ENCODE measurements around the gene RARG. TPM values are rescaled to one million over a fixed set of nuclear protein-coding genes. Genes with fewer than 3 reads are reported as not detected.

RARG gene
- 6.1 TPM for total RNA-seq (2013)
- polyA plus RNA-seq (10 to 100 TPM in 1 of 3 donors, 1 to 10 TPM in 2; 1.8 to 14.6 (median 2.3) TPM), polyA minus RNA-seq (8.6 and 10.4 TPM in 2 replicates), total RNA-seq (4.2 to 19.5 (median 10.4) reads per million in 11 experiments)

DNA sequence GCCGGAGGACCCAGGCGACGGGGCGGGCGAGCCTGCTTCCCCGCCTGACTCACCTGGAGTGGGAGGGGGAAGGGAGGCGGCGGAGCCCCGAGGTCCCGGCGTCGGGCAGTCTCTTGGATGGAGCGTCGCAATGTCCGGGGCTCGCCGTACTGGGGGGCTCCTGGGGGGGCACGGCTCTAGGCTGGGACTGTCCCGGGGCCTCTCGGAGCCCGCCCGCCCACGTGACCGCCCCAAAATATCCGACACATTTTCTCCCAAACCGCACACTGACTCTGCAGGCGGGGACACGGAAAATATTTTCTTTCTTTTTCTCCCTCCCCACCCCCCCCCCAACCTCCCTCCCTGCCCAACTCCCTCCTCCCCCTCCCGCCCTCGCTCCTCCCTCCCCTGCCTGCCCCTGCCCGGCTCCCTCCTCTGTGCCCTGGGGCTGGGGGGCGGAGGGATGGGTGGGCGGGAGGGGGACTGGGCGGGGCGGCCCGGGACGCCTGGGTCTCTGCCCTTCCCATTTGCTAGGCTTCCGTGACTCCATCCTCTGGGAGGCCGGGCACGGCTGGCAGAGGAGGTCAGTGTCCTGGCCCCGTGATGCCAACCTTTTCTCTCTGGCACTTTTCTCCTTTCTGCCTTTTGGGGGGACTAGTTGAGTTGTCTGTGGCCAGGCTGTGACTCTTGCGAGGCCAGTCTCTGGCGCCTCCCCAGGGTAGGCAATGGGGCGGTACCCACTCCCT is at the start of gene RARG:
TSS of gene RARG (minus strand) at position 289 of the 725 bp plus-strand sequence. CDS start 4,664 bp downstream, outside the sequence.
- Mint-ChIP-seq H3K4me1 (peaks cover 25% of the 10 kb centered on the region), H3K36me3 (peaks cover 3 to 7% of the 10 kb centered on the region in 2 donors), H3K9me3 (peaks cover 0 to 4% (median 0%) of the 10 kb centered on the region in 7 donors), H3K27me3 (ENCODE audit: low read depth in 3 of 3) (peaks cover 58 to 66% (median 62%) of the 10 kb centered on the region in 3 donors), H3K27ac (peak within 1 kb of the TSS in 4 of 7 donors; percentile 8 to 70 (median 65)), H3K4me3 (peak within 1 kb of the TSS; percentile 83 to 90)
- peak in 1 of 3 donors; percentile 43 for DNase-seq
- no peaks in the 10 kb centered on the region for H3K79me2 ChIP-seq (ENCODE audit: insufficient read depth, low read length)
- H2AFZ ChIP-seq (ENCODE audit: insufficient read depth, low read depth, low read length, poor library complexity, severe bottlenecking): peak within 1 kb of the TSS; percentile 74
- H3K4me3 ChIP-seq (replicated peaks in 1 of 3; ENCODE audit: low read depth in 2 of 3, low read length in 3 of 3): peak within 1 kb of the TSS; percentile 21 to 70 (median 31)
- H3K4me1 ChIP-seq (ENCODE audit: control insufficient read depth in 1 of 2, insufficient read depth in 2 of 2, low read length in 2 of 2): peaks cover 18 to 21% of the 10 kb centered on the region in 2 donors
- intact Hi-C loops (cut with micrococcal nuclease): no loop called here
- no peaks in the 10 kb centered on the region for H3K9me3 ChIP-seq (replicated peaks in 1 of 2; ENCODE audit: control insufficient read depth in 1 of 2, insufficient read depth in 1 of 2, low read length in 2 of 2)
- H3K4me2 ChIP-seq (replicated peaks; ENCODE audit: extremely low read depth, low read length, poor library complexity, severe bottlenecking): peak within 1 kb of the TSS; percentile 77
- no peaks in the 10 kb centered on the region for H3K36me3 ChIP-seq (replicated peaks in 1 of 2; ENCODE audit: control insufficient read depth in 1 of 2, insufficient read depth in 2 of 2, low read length in 2 of 2)
- no peaks in the 10 kb centered on the region for H4K20me1 ChIP-seq (ENCODE audit: insufficient read depth, low read length)
- TF ChIP-seq, protein P1, sequence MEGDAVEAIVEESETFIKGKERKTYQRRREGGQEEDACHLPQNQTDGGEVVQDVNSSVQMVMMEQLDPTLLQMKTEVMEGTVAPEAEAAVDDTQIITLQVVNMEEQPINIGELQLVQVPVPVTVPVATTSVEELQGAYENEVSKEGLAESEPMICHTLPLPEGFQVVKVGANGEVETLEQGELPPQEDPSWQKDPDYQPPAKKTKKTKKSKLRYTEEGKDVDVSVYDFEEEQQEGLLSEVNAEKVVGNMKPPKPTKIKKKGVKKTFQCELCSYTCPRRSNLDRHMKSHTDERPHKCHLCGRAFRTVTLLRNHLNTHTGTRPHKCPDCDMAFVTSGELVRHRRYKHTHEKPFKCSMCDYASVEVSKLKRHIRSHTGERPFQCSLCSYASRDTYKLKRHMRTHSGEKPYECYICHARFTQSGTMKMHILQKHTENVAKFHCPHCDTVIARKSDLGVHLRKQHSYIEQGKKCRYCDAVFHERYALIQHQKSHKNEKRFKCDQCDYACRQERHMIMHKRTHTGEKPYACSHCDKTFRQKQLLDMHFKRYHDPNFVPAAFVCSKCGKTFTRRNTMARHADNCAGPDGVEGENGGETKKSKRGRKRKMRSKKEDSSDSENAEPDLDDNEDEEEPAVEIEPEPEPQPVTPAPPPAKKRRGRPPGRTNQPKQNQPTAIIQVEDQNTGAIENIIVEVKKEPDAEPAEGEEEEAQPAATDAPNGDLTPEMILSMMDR (IDR thresholded peaks at IDR 0.05): no peak
- H3K27ac ChIP-seq (ENCODE audit: low read depth in 1 of 2, low read length in 2 of 2): no peak within 1 kb of the TSS
- under 1% methylated on average over 21 of the region's 44 CpGs for WGBS (ENCODE audit: insufficient coverage)
- peak within 1 kb of the TSS; percentile 32 for H3K9ac ChIP-seq (ENCODE audit: insufficient read depth, low read length, poor library complexity, severe bottlenecking)
- H3K27me3 ChIP-seq (ENCODE audit: control insufficient read depth in 2 of 2, insufficient read depth in 2 of 2, low read length in 2 of 2): peaks cover 10 to 54% of the 10 kb centered on the region in 2 donors

DNA sequence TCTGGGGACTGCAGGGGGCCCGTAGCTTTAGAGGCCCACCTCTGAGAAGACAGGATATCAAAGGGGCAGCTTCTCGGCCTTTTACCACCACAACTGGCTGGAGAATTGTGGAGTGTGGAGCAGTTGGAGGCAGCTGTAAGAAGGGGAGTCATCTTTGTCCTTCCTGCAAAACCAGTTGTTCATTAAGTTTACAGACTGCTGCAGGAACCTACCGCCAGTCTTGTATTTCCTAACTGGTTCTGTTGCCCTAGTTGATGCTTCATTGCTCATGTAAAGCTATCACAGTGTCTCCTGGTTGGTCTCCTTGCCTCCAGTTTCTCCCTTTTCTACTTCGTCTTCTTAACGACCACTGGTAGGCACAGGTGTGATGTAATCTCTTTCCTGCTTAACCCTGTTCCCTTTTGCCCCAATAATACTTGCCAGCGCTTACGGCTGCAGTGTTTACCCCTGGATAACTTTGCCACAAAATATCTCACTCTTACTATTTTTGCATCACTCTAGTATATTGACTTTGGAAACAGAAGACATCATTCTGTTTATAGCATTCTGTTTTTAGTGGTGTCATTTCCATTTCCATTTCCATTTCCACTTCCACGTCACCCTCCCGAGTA is 48.0 kb upstream of the RARG start:
- Histone ChIP-seq H3K36me3 (replicated peaks in 1 of 2; ENCODE audit: control insufficient read depth in 1 of 2, insufficient read depth in 2 of 2, low read length in 2 of 2) (peaks cover 60 to 89% of the 10 kb centered on the region in 2 donors), H3K27ac (ENCODE audit: low read depth in 1 of 2, low read length in 2 of 2) (no peak overlapping the region), H4K20me1 (ENCODE audit: insufficient read depth, low read length) (no peaks in the 10 kb centered on the region), H3K4me3 (replicated peaks in 1 of 3; ENCODE audit: low read depth in 2 of 3, low read length in 3 of 3) (no peak overlapping the region), H3K79me2 (ENCODE audit: insufficient read depth, low read length) (no peaks in the 10 kb centered on the region), H2AFZ (ENCODE audit: insufficient read depth, low read depth, low read length, poor library complexity, severe bottlenecking) (no peak overlapping the region), H3K4me1 (ENCODE audit: control insufficient read depth in 1 of 2, insufficient read depth in 2 of 2, low read length in 2 of 2) (no peaks in the 10 kb centered on the region), H3K27me3 (ENCODE audit: control insufficient read depth in 2 of 2, insufficient read depth in 2 of 2, low read length in 2 of 2) (no peaks in the 10 kb centered on the region), H3K9me3 (replicated peaks in 1 of 2; ENCODE audit: control insufficient read depth in 1 of 2, insufficient read depth in 1 of 2, low read length in 2 of 2) (no peaks in the 10 kb centered on the region), H3K4me2 (replicated peaks; ENCODE audit: extremely low read depth, low read length, poor library complexity, severe bottlenecking) (no peak overlapping the region), H3K9ac (ENCODE audit: insufficient read depth, low read length, poor library complexity, severe bottlenecking) (no peak overlapping the region)
- no peaks in the 10 kb centered on the region for H3K9me3 Mint-ChIP-seq
- TF ChIP-seq, protein P1 (IDR thresholded peaks at IDR 0.05): no peak
- 95% methylated on average over 2 of the region's 9 CpGs for WGBS (ENCODE audit: insufficient coverage)
- DNase-seq: no peak
- H3K36me3 Mint-ChIP-seq: peaks cover 51 to 91% of the 10 kb centered on the region in 2 donors
- intact Hi-C loops (cut with micrococcal nuclease): no loop called here
- H3K4me3 Mint-ChIP-seq: no peak overlapping the region
- no peaks in the 10 kb centered on the region for H3K27me3 Mint-ChIP-seq (ENCODE audit: low read depth in 3 of 3)
- H3K27ac Mint-ChIP-seq: peak overlapping the region in 3 of 7 donors; percentile 37 to 68 (median 44)
- H3K4me1 Mint-ChIP-seq: no peaks in the 10 kb centered on the region

All from CD14-positive monocyte (primary cell).